ENCODE measurements around the gene ACTRT2.

DNA sequence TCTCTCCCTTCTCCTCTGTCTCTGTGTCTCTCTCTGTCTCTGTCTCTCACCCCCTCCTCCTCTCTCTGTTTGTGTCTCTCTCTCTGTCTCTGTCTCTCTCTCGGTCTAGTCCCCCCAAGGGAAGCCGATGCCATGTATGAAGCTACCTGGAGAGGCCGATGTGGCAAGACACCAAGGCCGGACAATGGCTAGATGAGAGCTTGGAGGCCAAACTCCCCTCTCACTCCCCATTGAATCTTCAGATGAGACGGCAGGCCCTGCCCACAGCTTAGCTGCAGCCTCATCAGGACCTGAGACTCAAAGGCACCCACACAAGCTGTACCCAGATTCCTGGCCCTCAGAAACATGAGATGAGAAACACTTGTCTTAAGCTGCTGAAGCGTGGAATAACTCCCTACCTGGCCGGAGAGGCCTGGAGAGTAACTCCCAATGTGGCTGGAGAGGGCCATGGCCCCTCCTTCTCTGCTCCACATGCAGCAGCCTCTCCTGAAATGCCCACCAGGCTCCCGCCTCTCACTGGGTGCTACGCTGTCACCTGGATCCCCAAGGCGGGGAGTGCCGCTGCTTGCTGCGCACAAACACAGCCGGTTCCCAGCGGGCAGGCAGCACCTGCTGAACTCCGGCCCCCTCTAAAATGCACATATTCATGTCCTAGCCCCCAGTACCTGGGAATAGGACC, 7.8 kb upstream of the ACTRT2 start:
- TF ChIP-seq POLR2A (IDR thresholded peaks at IDR 0.05), result no peak
- TF ChIP-seq, protein P1, sequence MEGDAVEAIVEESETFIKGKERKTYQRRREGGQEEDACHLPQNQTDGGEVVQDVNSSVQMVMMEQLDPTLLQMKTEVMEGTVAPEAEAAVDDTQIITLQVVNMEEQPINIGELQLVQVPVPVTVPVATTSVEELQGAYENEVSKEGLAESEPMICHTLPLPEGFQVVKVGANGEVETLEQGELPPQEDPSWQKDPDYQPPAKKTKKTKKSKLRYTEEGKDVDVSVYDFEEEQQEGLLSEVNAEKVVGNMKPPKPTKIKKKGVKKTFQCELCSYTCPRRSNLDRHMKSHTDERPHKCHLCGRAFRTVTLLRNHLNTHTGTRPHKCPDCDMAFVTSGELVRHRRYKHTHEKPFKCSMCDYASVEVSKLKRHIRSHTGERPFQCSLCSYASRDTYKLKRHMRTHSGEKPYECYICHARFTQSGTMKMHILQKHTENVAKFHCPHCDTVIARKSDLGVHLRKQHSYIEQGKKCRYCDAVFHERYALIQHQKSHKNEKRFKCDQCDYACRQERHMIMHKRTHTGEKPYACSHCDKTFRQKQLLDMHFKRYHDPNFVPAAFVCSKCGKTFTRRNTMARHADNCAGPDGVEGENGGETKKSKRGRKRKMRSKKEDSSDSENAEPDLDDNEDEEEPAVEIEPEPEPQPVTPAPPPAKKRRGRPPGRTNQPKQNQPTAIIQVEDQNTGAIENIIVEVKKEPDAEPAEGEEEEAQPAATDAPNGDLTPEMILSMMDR (IDR thresholded peaks at IDR 0.05), result no peak
